HG03108 (cell line): ENCODE data around the gene PEX3.

Source experiments
- ATAC-seq: cut with Tn5 transposase; IDR thresholded peaks from one replicate; pipeline ENCODE4 v1.9.1; 2021; ENCODE audit warnings: moderate library complexity; ENCODE audit not compliant: unreplicated experiment

The PEX3 gene, protein sequence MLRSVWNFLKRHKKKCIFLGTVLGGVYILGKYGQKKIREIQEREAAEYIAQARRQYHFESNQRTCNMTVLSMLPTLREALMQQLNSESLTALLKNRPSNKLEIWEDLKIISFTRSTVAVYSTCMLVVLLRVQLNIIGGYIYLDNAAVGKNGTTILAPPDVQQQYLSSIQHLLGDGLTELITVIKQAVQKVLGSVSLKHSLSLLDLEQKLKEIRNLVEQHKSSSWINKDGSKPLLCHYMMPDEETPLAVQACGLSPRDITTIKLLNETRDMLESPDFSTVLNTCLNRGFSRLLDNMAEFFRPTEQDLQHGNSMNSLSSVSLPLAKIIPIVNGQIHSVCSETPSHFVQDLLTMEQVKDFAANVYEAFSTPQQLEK

DNA sequence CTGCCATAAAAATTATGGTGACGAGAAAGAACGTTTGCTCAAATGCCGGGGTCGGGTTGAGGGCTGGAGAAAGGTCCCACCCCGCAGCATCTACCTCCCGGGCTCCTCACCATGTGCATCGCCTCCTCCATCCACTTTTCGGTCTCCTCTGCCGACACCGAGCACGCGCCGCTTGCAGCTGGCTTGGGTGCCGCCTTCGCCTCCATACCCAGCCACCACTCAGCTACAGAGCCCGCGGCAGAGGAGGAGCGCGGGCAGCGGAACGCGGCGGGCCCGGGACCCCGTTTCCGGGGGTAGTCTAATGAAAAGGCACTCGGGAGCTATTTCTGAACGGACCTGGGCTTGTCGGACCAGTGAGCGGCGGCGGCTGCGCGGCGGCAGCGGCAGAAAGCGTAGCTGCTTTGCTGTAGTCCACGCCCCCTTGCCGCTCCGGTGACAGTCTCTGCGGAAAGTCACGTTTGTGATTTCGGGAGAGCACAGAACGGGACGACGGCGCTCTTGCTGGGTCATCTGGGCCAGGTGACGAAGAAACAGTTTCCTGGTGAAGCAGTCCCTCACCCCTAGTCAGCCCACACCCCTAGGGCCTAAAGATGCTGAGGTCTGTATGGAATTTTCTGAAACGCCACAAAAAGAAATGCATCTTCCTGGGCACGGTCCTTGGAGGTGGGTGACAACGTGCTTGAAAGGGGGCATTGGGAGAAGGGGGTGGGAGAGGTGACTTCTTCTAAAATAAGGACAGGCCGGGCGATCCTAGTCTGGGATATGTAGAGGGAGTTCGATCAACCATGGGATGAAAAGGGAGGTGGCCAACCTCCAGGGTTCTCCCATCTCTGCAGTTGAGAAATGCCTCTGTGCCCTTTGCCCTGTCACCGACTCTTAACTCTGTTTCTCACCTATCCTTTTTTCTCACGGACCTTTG, at the start of gene PEX3, which contains the start of gene ADAT2:
Gene PEX3 (plus strand): TSS at position 353 of the 919 bp plus-strand sequence. CDS start 238 bp downstream, at position 591.
Gene ADAT2 (minus strand): TSS at position 243 of the 919 bp plus-strand sequence. CDS start 37 bp downstream, at position 206.
- peak; percentile 98 for ATAC-seq

DNA sequence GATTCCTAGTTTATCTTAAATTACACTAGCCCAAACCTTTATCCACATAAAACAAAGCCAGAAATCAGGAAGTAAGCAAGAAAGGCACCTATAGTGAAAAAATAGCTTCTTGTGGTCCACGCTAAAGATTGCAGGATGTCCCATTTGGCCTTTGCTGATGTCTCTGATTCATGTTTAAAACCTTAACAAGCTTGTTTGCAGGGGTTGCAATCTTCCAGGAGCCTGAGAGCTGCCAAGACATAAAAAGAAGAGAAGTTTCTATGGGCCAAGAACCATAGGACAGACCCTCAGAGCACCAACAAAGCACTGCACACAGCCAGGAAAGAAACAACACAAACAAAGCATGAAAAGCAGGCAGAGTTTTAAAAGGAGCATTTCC, 49.5 kb upstream of the PEX3 start:
- ATAC-seq: no peak

DNA sequence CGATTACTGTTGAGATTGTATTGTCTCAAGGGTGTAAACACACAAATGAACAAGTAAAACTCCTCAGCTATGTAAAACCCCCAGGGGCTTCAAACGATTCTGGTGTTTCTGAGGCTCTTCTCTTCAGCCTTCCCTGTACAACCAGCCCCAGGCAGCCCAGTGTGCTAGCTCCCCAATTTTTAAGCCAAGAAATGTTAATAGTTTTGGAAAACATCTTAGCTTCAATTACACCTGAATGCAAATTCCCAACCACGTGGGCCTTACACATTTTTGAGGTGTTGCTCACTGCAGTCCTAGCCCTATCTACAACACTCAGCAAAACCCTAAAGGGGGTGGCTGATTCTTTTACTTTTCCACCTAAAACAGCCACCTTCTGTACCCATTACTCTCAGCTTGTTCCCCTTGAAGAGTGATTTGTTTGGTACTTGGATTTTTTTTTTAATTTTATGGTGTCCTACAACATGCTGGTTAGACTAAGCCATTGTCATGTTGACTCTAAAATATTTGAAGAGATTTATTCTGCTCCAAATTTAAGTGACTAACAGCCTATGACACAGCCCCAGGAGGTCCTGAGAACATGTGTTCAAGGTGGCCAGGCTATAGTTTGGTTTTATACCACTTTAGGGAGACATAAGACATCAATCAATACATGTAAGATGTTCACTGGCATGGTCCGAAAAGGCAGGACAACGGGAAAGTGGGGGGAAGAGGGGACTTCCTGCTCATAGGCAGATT, 48.8 kb upstream of the PEX3 start:
- no peak for ATAC-seq

DNA sequence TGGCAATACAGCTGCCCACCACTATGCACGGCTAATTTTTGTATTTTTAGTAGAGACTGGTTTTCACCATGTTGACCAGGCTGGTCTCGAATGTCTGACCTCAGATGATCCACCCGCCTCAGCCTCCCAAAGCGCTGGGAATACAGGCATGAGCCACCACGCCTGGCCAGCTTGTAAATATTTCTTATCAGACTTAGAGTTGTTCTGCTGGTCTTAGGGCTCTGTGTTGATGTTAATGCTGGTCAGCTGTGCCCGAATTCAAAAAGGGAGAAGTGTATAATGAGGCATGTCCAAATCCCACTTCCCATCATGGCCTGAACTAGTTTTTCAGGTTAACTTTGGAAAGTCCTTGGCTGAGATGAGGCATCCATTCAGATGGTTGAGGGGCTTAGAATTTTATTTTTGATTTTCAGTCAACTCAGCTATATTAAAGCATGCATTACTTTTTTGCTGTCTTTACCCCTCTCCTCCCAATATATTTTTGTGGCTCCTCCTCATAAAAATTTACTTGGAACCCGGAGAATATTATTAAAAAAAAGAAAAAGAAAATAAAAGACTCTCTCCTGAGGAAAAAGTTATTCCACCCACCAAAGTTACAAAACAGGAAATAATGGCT, 47.8 kb upstream of the PEX3 start:
- no peak for ATAC-seq

DNA sequence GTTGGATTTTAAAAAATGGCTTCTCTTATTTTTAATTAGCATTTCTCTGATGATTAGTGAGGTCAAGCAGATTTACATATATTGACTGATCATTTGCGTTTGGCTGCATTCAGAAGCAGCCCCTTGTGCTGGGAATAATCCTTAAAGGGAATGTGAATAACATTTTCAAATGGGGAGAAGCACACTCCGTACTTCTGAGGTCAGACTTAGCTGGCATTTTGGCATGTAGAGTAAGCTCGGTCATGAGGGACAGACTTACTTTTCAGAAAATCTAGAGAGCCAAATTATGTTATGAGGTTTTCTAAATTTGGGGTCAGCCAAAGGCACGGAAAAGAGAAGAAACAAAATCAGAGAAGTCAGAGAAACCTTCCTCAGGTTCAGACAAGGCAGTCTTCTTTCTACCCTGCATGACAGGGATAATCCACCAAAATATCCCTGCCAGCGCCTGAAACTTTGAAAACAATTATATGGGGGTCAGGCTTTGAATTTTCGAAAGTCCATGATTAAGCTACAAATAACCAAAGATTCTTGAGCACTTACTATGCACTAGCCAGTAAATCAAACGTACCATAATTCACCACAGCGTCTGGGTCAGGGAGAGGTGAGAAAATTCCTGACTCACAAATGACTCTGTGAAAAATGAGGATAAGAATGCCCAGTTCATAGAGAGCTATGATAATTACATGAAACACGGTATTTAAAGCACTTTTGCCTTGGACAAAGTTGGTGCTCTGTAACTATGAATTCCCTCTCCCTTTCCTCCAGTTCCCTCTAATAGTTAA, 45.0 kb upstream of the PEX3 start:
- ATAC-seq: no peak

DNA sequence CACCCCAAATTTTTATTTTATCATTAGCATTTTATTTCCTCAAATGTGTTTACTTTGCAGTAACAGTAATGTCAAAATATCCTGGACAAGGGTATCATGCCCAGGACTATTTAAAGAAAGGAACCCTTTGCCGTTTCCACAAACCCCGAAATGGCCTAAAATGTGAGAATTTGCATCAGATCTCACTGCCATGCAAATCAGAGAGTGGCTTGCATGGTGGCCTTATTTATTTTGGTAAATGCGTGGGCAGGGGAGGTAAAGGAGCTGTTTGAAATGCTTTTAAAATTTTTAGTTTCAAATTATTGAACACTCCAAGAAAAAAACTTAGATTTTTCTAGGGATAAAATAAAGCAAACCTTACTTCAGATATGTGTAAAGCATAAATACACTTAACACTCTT, 43.9 kb upstream of the PEX3 start:
- no peak for ATAC-seq

DNA sequence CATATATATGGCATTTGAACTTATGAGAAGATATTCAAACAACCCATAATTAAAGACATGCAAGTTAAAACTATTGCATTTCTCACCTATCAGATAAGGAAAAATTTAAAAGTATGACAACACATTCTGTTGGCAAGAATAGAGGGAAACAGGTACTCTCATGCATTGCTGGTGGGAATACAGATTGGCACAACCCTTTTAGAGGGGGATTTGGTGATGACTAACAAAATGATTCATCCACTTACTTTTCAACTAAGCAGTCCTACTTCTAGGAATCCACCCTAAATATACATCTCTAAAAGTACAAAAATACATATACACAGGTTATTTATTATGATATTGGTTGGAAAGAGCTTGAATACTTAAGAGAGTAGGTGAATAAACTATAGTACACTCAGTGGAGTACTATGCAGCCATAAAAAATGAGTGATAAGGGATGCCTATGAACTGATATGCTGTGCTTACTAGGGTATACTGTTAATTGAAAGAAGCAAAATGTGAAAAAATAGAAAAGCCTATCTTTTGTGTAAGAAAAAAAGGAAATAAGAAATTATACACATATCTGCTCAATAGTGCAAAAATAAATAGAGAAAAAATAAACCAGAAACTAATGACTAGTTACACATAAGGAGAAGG, 42.3 kb upstream of the PEX3 start:
- no peak for ATAC-seq

DNA sequence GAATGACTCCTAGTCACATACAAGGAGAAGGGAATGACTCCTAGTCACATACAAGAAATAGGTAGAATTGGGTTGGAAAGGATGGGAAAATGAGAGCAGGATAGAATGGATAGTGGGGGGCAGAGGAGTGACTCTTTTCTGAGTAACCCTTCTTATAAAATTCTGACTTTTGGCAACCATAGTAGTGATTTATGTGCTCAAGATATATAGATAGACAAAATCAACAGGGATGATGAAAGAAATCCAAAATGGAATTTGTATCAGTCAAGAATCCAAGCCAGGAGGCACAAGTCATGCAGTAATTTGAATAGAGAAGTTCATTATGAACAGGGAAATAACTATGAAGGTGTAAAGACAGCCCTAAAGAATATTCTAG, 41.8 kb upstream of the PEX3 start:
- ATAC-seq: no peak

DNA sequence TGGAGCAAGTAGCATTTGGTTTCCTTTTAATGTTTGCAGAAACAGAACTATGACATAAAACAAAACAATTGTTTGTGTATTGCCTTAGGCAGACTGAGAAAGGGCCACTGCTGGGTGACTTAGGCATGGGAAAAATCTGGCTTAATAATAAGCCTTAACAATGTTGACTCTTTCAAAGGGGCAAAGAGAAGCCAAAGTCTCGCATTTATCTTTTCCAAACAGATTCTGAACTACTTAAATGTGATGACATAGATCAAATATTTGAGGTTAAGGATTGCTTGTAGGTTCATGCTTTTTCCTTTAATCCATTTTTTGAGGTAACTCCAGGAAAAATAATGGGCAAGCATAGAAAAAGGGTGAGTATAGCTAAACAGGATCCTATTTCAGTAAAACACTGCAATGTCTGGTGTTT, 39.7 kb upstream of the PEX3 start:
- no peak for ATAC-seq

DNA sequence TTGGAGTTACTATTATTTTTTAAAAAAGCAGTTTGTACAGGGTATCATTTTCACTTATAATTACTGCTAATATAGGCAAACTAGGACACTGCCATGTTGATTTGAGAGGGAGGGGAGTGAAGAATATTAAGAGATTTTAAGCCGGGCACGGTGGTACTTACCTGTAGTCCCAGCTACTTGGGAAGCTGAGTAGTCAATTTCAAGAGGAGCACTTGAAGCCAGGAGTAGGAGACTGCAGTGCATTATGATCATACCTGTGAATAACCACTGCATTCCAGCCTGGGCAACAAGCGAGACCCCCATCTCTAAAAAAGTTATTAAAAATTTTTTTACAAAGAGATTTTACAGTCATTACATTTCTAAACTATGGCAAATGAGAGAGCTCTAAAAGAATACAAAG, 35.8 kb upstream of the PEX3 start:
- no peak for ATAC-seq

DNA sequence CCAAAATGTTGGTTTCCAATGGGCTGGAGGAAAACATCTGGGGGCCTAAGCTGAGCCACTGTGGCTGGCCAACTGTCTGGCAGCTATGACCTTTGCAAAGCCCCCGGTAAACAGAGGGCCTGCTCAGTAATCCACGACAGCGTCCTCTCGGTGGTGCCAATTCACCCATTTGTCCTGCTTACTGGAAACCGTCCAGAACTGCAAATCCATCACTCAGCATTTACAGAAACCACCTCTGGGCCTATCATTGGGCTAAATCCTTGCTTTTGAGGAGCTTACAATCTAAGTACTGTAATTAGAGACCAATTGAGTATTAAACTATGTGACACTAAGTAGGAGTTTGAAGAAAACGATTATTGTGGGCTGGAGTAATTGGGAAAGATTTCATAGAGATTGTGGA, 31.1 kb upstream of the PEX3 start:
- ATAC-seq: no peak

DNA sequence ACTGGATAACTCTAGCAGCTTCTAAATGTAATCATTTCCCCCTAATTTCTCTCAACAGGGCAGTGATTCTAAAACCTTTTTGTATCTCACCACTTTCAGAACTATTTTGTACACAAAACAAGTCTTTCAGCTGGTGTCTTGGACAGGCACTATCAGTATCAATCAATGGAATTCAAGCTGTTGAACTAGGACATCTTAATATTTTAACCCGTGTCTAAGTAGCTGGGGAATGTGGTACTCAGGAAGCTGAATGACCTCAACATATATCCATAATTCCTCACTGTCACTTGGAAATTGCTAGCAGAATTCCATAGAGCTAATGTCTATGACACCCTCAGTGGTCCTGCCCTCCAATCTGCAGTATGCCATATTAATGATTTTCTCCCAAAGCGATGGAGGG, 24.6 kb upstream of the PEX3 start:
- ATAC-seq: no peak

DNA sequence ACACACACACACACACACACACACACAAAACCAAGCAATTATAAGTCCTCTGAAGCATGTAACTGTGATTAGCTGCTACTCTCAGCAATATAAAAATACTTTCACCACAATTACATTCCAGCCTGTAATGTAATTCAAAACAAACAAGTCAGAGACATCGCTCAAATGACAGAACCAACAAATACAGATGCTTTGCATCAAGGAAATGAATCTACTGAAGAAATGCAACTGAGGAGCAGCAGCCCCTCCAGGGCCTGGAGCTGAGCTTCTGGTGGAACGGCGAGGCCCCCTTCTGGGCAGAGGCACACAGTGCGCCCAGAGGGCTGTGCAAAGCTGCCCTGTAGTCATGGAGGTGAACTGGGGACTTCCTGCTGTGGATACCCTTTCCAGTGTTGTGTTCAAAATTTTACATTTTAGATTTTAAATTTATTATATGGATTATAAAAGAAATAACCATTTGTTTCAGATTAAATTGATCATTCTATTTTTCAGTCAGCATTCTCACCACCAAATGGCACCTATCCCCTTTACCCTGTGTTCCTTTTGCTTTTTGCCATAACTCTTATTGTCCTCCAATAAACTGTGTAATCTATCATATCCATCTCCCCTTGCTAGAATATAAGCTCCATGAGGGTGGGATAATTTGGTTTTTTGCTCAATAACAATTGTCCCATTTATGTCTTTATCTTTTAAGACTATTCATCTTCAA, 23.3 kb upstream of the PEX3 start:
- peak; percentile 100 for ATAC-seq

DNA sequence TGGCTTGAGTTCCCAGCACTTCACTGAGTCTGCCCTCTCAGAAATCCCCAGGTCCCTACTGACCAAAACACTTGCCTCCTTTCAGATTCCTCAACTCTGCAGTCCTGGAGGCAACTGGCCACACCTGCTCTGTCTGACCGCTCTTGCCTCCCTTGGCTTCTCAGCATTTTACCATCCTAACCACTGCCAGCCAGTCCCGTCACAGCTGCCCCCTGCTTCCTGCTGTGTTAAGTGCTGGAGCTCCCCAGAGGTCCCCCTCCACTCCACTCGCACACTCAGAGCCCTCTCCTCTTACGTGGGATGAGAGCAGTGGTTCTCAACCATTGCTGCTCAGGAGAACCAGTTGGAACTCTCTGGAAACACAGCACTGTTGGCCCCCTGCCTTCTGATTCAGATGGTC, 20.6 kb upstream of the PEX3 start:
- ATAC-seq: no peak

DNA sequence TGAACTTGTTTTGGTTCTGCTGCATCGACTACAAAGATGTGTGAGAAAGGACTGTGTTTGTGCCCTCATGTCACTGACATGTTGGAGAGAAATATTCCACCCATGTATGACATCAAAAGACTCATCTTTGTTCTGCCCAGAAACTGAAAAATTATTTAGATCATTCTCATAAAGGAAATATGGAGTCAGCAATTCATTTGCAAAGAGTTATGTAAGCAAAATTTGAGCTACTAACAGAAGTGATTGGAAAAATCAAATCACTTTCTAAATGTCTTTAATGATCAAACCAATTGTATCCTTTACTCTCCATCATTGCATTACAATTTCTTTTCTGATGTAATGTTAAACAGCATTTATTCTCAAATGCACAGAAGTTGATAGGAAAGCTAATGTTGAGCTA, 19.4 kb upstream of the PEX3 start:
- no peak for ATAC-seq

DNA sequence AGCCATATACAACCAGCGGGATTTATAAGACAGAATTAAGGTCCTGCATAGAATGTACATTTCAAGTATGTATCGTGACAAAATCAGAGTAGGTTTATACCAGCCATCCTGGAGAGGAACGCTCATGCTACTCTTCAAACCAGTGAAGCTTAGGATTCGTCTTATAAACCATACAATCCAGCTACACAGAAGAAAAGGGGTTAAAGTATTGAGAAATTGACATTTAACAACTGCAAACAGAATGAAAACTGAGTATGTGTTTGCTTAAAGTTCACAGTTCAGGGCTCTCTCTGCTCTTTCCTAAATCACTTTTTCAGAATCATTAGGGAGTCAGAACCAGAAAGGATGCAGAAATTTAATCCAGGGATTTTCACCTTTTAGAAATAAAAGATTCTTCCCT, 18.0 kb upstream of the PEX3 start:
- no peak for ATAC-seq

DNA sequence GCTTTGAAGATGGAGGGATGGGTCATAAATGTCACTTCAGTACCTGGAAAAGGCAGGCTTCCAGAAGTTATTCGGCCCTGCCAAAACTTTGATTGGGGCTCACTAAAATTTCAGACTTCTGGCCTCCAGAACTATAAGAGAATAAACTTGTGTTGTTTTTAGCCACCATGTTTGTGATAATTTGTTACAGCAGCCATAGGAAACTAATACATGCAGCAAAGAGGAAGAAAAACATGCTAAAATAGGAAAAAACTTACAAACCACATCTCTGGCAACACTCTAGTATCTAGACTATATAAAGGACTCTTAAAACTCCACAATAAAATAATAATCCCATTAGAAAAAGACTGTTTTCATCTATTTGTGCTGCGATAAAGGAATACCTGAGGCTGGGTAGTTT, 9.6 kb upstream of the PEX3 start:
- no peak for ATAC-seq

DNA sequence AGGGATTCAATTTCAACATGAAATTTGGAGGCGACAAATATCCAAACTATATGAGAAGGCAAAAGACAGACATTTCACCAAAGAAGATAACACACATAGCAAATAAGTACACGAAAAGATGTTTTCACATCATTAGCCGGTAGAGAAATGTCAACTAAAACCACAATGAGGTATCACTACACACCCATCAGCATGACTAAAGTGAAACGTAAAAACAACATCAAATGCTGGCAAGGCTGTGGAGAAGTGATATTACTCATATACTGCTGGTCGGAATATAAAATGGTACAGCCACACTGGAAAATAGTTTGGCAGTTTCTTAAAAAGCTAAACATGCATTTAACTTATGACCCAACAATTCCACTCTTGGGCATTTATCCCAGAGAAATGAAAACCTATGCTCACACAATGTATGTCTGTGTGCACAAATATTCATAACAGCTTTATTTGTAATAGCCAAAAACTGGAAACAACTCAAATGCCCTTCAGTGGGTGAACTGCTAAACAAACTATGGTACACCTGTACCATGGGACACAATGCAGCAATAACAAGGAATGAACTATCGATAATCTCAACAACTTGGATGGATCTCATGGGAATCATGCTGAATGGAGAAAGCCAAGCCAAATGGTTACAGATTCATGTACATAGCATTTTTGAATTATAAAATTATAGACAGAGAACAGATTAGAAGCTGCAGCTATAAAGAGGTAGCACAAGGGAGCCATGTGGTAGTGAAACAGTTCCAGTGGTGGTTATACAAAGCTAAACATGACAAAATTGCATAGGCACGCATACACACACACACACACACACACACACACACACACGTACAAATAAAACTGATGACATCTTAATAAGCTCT, 8.7 kb upstream of the PEX3 start:
- ATAC-seq: no peak
